Epithelial cell of proximal tubule (primary cell): ENCODE measurements around the gene CLEC16A. TPM values are rescaled to one million over a fixed set of nuclear protein-coding genes. Genes with fewer than 3 reads are reported as not detected.
"Not testable (repeated sequence)": the region's sequence is repeated elsewhere in the genome, so short reads cannot be mapped to it uniquely, and the experiment has no call there.

Source experiments
- DNase-seq: peaks from one replicate; pipeline ENCODE4 v3.0.0-alpha.2; 2011; ENCODE audit warnings: low read depth
- H3K4me3 ChIP-seq: 2 replicates; pipeline ENCODE4 v1.5.1; 2011; ENCODE audit warnings: low read depth, mild to moderate bottlenecking, low read length
- total RNA-seq: library from RNA; depleted of rRNA; stranded (reverse); fragments of >200 nt; gene quantifications from 2 replicates; pipeline ENCODE4 v1.2.3, GENCODE V29; 2015
- TF ChIP-seq, protein P1 (sequence below): conservative IDR thresholded peaks from 2 replicates; pipeline ENCODE4 v1.5.1; 2012; ENCODE audit warnings: low read depth, mild to moderate bottlenecking, low read length

Gene CLEC16A
- total RNA-seq, 1 donor from 2014 or later: 15.6 TPM

DNA sequence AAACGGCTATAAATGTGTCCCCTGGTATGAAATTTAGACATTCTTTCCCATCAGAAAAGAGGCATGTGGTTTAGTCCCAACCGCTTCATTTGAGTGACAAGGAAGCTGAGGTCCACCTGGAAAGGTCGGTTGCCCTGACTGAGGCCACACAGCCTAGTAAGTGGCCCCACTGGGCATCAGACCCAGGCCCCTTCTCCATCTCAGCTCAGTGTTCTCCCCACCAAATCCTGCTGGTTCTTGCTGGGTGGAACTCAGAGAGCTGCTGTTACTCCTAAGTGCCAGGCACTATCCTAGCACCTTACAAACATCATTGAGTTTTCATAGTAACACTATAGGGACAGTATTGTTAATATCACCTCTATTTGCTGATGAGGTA, 158.1 kb downstream of the CLEC16A start:
- TF ChIP-seq, protein P1, sequence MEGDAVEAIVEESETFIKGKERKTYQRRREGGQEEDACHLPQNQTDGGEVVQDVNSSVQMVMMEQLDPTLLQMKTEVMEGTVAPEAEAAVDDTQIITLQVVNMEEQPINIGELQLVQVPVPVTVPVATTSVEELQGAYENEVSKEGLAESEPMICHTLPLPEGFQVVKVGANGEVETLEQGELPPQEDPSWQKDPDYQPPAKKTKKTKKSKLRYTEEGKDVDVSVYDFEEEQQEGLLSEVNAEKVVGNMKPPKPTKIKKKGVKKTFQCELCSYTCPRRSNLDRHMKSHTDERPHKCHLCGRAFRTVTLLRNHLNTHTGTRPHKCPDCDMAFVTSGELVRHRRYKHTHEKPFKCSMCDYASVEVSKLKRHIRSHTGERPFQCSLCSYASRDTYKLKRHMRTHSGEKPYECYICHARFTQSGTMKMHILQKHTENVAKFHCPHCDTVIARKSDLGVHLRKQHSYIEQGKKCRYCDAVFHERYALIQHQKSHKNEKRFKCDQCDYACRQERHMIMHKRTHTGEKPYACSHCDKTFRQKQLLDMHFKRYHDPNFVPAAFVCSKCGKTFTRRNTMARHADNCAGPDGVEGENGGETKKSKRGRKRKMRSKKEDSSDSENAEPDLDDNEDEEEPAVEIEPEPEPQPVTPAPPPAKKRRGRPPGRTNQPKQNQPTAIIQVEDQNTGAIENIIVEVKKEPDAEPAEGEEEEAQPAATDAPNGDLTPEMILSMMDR: no peak
- H3K4me3 ChIP-seq: no peak overlapping the region
- no peak for DNase-seq

DNA sequence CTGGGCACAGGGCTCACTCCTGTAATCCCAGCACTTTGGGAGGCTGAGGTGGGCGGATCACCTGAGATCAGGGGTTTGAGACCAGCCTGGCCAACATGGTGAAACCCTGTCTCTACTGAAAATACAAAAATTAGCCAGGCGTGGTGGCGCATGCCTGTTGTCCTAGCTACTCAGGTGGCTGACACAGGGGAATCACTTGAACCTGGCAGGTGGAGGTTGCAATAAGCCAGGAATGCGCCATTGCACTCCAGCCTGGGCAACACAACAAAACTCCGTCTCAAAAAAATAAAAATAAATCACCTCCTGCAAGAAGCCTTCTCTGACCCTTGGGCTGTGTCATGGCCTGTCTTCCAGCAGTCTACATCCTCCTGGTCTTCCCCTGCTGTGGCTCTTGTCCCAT, 158.9 kb downstream of the CLEC16A start:
- not testable (repeated sequence) for H3K4me3 ChIP-seq, DNase-seq

DNA sequence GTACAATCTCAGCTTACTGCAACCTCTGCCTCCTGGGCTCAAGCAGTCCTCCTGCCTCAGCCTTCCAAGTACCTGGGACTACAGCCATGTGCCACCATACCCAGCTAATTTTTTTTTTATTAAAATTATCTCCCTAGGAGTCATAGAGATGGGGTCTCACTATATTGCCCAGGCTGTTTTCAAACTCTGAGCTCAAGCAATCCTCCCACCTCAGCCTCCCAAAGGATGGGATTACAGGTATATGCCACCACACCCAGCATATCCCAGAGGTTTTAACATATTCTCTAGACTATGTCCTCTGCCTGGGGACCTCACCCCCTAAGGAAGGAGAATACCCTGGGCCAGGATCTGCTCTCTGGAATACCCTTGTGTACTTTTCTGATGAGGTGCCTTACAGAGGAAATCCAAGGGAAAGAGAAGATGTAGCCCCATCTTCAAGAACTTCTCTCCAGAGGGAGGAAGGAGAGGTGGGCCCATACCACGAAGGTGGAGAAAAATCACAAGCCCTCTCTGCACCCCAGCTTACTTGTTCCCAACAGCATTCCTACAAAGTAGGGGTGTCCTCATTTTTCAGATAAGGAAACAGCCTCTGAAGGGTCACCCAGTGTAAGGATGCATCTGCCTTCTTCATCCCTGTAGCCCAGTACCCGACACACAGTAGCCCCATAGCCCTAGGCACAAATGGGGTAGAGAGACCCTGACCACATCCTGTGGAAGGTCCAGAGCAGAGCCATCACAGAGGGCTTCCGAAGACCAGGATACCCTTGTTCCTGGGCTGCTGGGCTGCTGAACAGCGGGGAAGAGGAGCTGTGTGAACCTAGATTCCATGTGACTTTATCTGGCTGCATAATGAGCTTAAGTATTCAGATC, 160.0 kb downstream of the CLEC16A start:
- DNase-seq: no peak
- no peak overlapping the region for H3K4me3 ChIP-seq
- TF ChIP-seq, protein P1: no peak

DNA sequence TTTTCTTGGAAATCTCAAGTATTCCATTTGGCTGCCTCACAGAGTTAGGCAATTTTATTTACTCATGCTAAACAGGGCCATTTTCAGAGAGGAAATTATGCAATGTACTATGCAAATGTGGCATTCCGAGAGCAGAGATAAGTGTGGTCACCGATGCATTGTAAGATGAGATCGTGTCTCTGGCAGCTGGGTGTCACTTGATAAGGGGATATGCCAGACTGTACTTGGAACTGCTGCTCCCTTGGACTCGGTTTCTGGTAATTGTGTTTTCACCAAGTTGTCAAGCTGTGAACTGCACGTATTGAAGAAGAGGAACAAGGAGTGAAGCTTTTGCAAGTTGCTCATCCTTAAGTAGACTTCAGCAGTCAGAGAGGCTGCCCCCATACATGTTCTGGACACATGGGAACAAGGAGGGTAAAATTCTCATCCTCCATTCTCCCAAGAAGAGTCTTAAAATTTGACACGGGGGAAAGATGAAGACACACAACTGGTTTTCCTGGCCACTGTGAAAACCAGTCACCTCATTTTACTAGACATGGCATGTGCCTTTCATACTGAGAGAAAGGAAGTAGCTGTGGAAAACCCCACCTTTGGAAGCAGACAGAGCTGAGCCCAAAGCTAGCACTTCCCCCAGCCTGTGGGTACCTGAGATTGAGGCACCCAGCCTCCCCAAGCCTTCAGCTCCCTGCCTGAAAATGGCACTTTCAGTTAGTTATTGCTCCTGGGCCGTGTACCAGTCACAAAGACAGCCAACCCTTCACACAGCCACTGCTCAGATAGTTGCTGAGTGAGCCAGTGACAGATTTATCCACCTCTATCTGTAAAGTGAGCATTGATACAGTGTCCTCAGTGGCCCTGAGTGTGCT, 160.9 kb downstream of the CLEC16A start:
- no peak overlapping the region for H3K4me3 ChIP-seq
- peak; percentile 83 for DNase-seq
- TF ChIP-seq, protein P1: no peak

DNA sequence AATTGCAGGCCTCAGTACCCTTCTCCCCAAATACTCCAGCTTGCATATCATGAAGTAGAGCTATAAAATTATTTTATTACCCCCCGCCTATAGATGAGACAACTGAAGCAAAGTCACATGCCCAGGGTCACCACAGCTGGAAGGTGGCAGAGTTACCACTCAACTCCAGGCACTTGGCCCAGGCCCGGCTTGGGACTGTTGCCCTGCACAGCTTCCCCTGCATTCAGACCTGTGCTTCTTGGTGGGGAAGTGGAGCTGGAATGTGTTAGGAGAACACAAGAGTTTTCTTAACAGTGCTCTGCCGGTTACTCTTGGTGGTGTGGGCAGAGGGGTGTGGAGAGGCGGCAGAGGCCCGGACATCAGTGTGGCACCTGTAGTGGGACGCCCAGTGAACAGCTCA, 162.4 kb downstream of the CLEC16A start:
- no peak for DNase-seq
- TF ChIP-seq, protein P1: no peak
- no peak overlapping the region for H3K4me3 ChIP-seq

DNA sequence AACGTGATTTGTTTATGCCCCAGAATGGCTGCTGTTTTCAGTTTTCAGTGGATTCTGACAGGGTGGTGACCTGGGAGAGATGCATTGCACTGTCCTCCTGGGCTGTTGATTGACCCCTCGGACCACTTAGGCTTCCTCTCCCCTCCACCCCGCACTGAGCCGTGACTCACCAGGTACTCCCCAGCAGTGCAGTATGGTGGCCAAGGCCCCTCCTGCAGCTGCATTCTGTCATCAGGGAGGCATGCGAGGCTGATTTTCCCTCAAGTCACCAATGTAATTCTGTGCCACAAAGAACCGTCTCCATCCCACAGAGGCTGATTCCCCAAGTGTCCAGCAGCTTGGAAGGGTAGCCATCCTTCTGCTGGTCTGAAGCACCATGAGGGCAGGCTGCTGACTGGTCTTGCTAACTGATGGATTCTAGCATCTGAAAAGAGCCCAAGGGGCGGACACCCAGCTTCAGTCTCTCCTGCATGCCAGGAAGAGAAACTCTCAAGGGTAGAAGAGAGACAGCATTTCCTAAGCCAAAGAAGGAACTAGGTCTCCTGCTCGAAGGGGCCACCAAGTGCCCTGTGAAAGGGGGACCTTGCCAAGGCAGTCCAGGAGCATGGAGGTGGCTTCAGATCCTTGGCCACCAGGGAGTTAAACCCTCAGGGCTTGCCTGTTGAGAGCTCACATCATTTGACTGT, 163.6 kb downstream of the CLEC16A start:
- no peak overlapping the region for H3K4me3 ChIP-seq
- TF ChIP-seq, protein P1: no peak
- DNase-seq: no peak

DNA sequence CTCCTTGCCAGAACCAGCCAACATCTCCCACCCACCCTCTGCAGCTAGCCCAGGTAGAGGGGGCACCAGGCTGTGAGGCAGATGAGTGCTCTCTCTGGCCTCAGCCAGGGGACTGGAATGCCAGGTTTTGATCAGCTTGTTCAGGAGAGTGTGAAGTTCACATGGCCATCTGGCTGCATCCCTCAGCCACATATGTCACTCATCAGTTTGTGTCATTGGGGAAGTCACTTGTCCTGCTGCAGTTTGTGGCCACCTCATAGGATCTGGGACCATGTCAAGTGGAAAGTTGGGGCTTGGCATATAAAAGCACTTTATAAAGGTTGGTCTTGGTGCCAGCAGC, 164.1 kb downstream of the CLEC16A start:
- DNase-seq: no peak
- TF ChIP-seq, protein P1: no peak
- H3K4me3 ChIP-seq: no peak overlapping the region
